Measurements from ENCODE around the gene RARRES2. TPM values are rescaled to one million over a fixed set of nuclear protein-coding genes. Genes with fewer than 3 reads are reported as not detected.
A peak's percentile ranks its signal among the peaks of the same experiment; 100 is the strongest.
"Not testable (repeated sequence)": the region's sequence is repeated elsewhere in the genome, so short reads cannot be mapped to it uniquely, and the experiment has no call there.

Gene RARRES2
- total RNA-seq, 2 donors from 2014 or later: not detected

- Mint-ChIP-seq H3K9me3 (no peaks in the 10 kb centered on the region), H3K27me3 (no peaks in the 10 kb centered on the region), H3K4me3 (no peak overlapping the region), H3K4me1 (peaks cover 9% of the 10 kb centered on the region), H3K27ac (no peak overlapping the region), H3K36me3 (ENCODE audit: low read depth) (peaks cover 10% of the 10 kb centered on the region)
- ATAC-seq (replicated peaks): no peak
Measured at GRCh38 chr7:150314639-150315239, 26.7 kb downstream of the RARRES2 start.

GRCh38 chr7:150313870-150314269 is 27.6 kb downstream of the RARRES2 start:
- no peaks in the 10 kb centered on the region for H3K27me3 Mint-ChIP-seq
- ATAC-seq (replicated peaks): no peak

GRCh38 chr7:150313367-150313809 is 28.0 kb downstream of the RARRES2 start:
- no peak for ATAC-seq (replicated peaks)
- no peak overlapping the region for H3K27ac Mint-ChIP-seq
- H3K4me1 Mint-ChIP-seq: peaks cover 13% of the 10 kb centered on the region
- H3K27me3 Mint-ChIP-seq: no peaks in the 10 kb centered on the region
- no peaks in the 10 kb centered on the region for H3K9me3 Mint-ChIP-seq
- peaks cover 10% of the 10 kb centered on the region for H3K36me3 Mint-ChIP-seq (ENCODE audit: low read depth)
- no peak overlapping the region for H3K4me3 Mint-ChIP-seq

More at GRCh38 chr7:150313870-150314269, 27.6 kb downstream of the RARRES2 start:
- Mint-ChIP-seq H3K9me3 (no peaks in the 10 kb centered on the region), H3K36me3 (ENCODE audit: low read depth) (peaks cover 10% of the 10 kb centered on the region), H3K4me3 (no peak overlapping the region), H3K27ac (no peak overlapping the region), H3K4me1 (peaks cover 9% of the 10 kb centered on the region)

GRCh38 chr7:150312649-150313366 is 28.6 kb downstream of the RARRES2 start:
- H3K9me3 Mint-ChIP-seq; ATAC-seq (replicated peaks); H3K36me3 Mint-ChIP-seq (ENCODE audit: low read depth); H3K4me3 Mint-ChIP-seq; H3K27me3 Mint-ChIP-seq; H3K27ac Mint-ChIP-seq: not testable (repeated sequence)
- H3K4me1 Mint-ChIP-seq: peaks cover 19% of the 10 kb centered on the region

GRCh38 chr7:150311711-150312110 is 29.7 kb downstream of the RARRES2 start:
- Mint-ChIP-seq H3K27me3 (no peaks in the 10 kb centered on the region), H3K36me3 (ENCODE audit: low read depth) (no peaks in the 10 kb centered on the region), H3K27ac (no peak overlapping the region), H3K4me3 (no peak overlapping the region), H3K9me3 (no peaks in the 10 kb centered on the region), H3K4me1 (peaks cover 22% of the 10 kb centered on the region)
- no peak for ATAC-seq (replicated peaks)

GRCh38 chr7:150311146-150311545 is 30.3 kb downstream of the RARRES2 start:
- no peaks in the 10 kb centered on the region for H3K36me3 Mint-ChIP-seq (ENCODE audit: low read depth)
- H3K9me3 Mint-ChIP-seq: no peaks in the 10 kb centered on the region
- H3K27me3 Mint-ChIP-seq: no peaks in the 10 kb centered on the region

GRCh38 chr7:150308575-150308974 is 32.9 kb downstream of the RARRES2 start:
- Mint-ChIP-seq H3K27ac (peak overlapping the region; percentile 26), H3K27me3 (no peaks in the 10 kb centered on the region), H3K4me1 (peaks cover 14% of the 10 kb centered on the region), H3K9me3 (no peaks in the 10 kb centered on the region), H3K36me3 (ENCODE audit: low read depth) (no peaks in the 10 kb centered on the region), H3K4me3 (no peak overlapping the region)
- ATAC-seq (replicated peaks): no peak

More at GRCh38 chr7:150311146-150311545, 30.3 kb downstream of the RARRES2 start:
- peaks cover 22% of the 10 kb centered on the region for H3K4me1 Mint-ChIP-seq
- H3K4me3 Mint-ChIP-seq: no peak overlapping the region
- ATAC-seq (replicated peaks): no peak
- no peak overlapping the region for H3K27ac Mint-ChIP-seq

GRCh38 chr7:150307904-150308303 is 33.5 kb downstream of the RARRES2 start:
- Mint-ChIP-seq H3K36me3 (ENCODE audit: low read depth) (no peaks in the 10 kb centered on the region), H3K4me3 (no peak overlapping the region), H3K27me3 (no peaks in the 10 kb centered on the region), H3K27ac (peak overlapping the region; percentile 26), H3K9me3 (no peaks in the 10 kb centered on the region), H3K4me1 (peaks cover 13% of the 10 kb centered on the region)
- no peak for ATAC-seq (replicated peaks)

GRCh38 chr7:150307129-150307528 is 34.3 kb downstream of the RARRES2 start:
- Mint-ChIP-seq H3K4me1 (peaks cover 13% of the 10 kb centered on the region), H3K9me3 (no peaks in the 10 kb centered on the region), H3K27me3 (no peaks in the 10 kb centered on the region), H3K4me3 (no peak overlapping the region), H3K27ac (peak overlapping the region; percentile 26), H3K36me3 (ENCODE audit: low read depth) (no peaks in the 10 kb centered on the region)
- ATAC-seq (replicated peaks): no peak

GRCh38 chr7:150306377-150306776 is 35.1 kb downstream of the RARRES2 start:
- not testable (repeated sequence) for H3K9me3 Mint-ChIP-seq; ATAC-seq (replicated peaks); H3K27me3 Mint-ChIP-seq; H3K36me3 Mint-ChIP-seq (ENCODE audit: low read depth); H3K4me3 Mint-ChIP-seq; H3K27ac Mint-ChIP-seq
- H3K4me1 Mint-ChIP-seq: peaks cover 13% of the 10 kb centered on the region

GRCh38 chr7:150305903-150306284 is 35.5 kb downstream of the RARRES2 start:
- H3K27ac Mint-ChIP-seq; ATAC-seq (replicated peaks); H3K27me3 Mint-ChIP-seq; H3K4me3 Mint-ChIP-seq; H3K36me3 Mint-ChIP-seq (ENCODE audit: low read depth); H3K9me3 Mint-ChIP-seq: not testable (repeated sequence)
- peaks cover 13% of the 10 kb centered on the region for H3K4me1 Mint-ChIP-seq

GRCh38 chr7:150305259-150305902 is 36.0 kb downstream of the RARRES2 start:
- H3K4me3 Mint-ChIP-seq: not testable (repeated sequence)
- H3K4me1 Mint-ChIP-seq: peaks cover 13% of the 10 kb centered on the region

GRCh38 chr7:150304499-150305258 is 36.8 kb downstream of the RARRES2 start:
- peak; percentile 38 for ATAC-seq (replicated peaks)
- not testable (repeated sequence) for H3K36me3 Mint-ChIP-seq (ENCODE audit: low read depth); H3K4me3 Mint-ChIP-seq; H3K9me3 Mint-ChIP-seq; H3K27me3 Mint-ChIP-seq
- Mint-ChIP-seq H3K27ac (peak overlapping the region; percentile 14), H3K4me1 (peaks cover 13% of the 10 kb centered on the region)

More at GRCh38 chr7:150305259-150305902, 36.0 kb downstream of the RARRES2 start:
- not testable (repeated sequence) for H3K36me3 Mint-ChIP-seq (ENCODE audit: low read depth); H3K9me3 Mint-ChIP-seq; ATAC-seq (replicated peaks); H3K27me3 Mint-ChIP-seq
- peak overlapping the region; percentile 14 for H3K27ac Mint-ChIP-seq

- not testable (repeated sequence) for H3K36me3 Mint-ChIP-seq (ENCODE audit: low read depth); H3K4me3 Mint-ChIP-seq; H3K27me3 Mint-ChIP-seq; H3K9me3 Mint-ChIP-seq; ATAC-seq (replicated peaks); H3K27ac Mint-ChIP-seq; H3K4me1 Mint-ChIP-seq
Measured at GRCh38 chr7:150302908-150303310, 38.5 kb downstream of the RARRES2 start.
